ENCODE data around the gene CCN5. TPM values are rescaled to one million over a fixed set of nuclear protein-coding genes. Genes with fewer than 3 reads are reported as not detected.

The CCN5 gene
- total RNA-seq, 1 donor from 2014 or later = 42.3 TPM

GRCh38 chr20:44742304-44743079 is 27.3 kb downstream of the CCN5 start:
- DNase-seq = no peak
- TF ChIP-seq CTCF (IDR thresholded peaks at IDR 0.05) = no peak
- intact Hi-C loops (cut with DNase I) = loop anchor here (10.0 kb wide), 1 partner anchor 122 kb away; no protein-coding TSS in a partner anchor
- Histone ChIP-seq H3K27me3 (ENCODE audit: low read depth) (peaks cover 12% of the 10 kb centered on the region), H3K4me1 (peaks cover 21% of the 10 kb centered on the region), H3K27ac (no peak overlapping the region), H3K4me3 (no peak overlapping the region), H3K9me3 (no peaks in the 10 kb centered on the region), H3K36me3 (no peaks in the 10 kb centered on the region)
- no peak for ATAC-seq

GRCh38 chr20:44743080-44743701 is 28.0 kb downstream of the CCN5 start:
- no peak for TF ChIP-seq CTCF (IDR thresholded peaks at IDR 0.05)
- intact Hi-C loops (cut with DNase I) = loop anchor here (10.0 kb wide), 1 partner anchor 122 kb away; no protein-coding TSS in a partner anchor
- Histone ChIP-seq H3K27ac (no peak overlapping the region), H3K4me1 (peaks cover 28% of the 10 kb centered on the region), H3K36me3 (no peaks in the 10 kb centered on the region), H3K27me3 (ENCODE audit: low read depth) (peaks cover 12% of the 10 kb centered on the region), H3K4me3 (no peak overlapping the region), H3K9me3 (no peaks in the 10 kb centered on the region)
- DNase-seq (no peak), ATAC-seq (no peak)

GRCh38 chr20:44743916-44744655 is 28.9 kb downstream of the CCN5 start:
- H3K4me3 ChIP-seq = no peak overlapping the region

GRCh38 chr20:44745122-44745597 is 30.0 kb downstream of the CCN5 start:
- peaks cover 33% of the 10 kb centered on the region for H3K4me1 ChIP-seq
- peak overlapping the region; percentile 20 for H3K27ac ChIP-seq
- no peaks in the 10 kb centered on the region for H3K36me3 ChIP-seq
- H3K4me3 ChIP-seq = peak overlapping the region; percentile 55
- ATAC-seq (no peak), DNase-seq (no peak)
- intact Hi-C loops (cut with DNase I) = loop anchor here (10.0 kb wide), 1 partner anchor 120 kb away; no protein-coding TSS in a partner anchor
- H3K27me3 ChIP-seq (ENCODE audit: low read depth) = peaks cover 30% of the 10 kb centered on the region
- TF ChIP-seq CTCF (IDR thresholded peaks at IDR 0.05) = no peak
- no peaks in the 10 kb centered on the region for H3K9me3 ChIP-seq

More at GRCh38 chr20:44743916-44744655, 28.9 kb downstream of the CCN5 start:
- TF ChIP-seq CTCF (IDR thresholded peaks at IDR 0.05) = no peak
- intact Hi-C loops (cut with DNase I) = loop anchor here (10.0 kb wide), 1 partner anchor 121 kb away; no protein-coding TSS in a partner anchor
- Histone ChIP-seq H3K36me3 (no peaks in the 10 kb centered on the region), H3K4me1 (peaks cover 29% of the 10 kb centered on the region), H3K27ac (no peak overlapping the region), H3K9me3 (no peaks in the 10 kb centered on the region), H3K27me3 (ENCODE audit: low read depth) (peaks cover 19% of the 10 kb centered on the region)
- ATAC-seq (no peak), DNase-seq (no peak)

Measured in lower lobe of right lung (tissue), 2 donors.